Cardiac muscle cell (in vitro differentiated cells and primary cell): Measurements from ENCODE around the gene TBXA2R. TPM values are rescaled to one million over a fixed set of nuclear protein-coding genes. Genes with fewer than 3 reads are reported as not detected.

Experiments
- DNase-seq, 2 donors: peaks; one replicate each; pipeline versions ENCODE4 v3.0.0 to v3.0.0-alpha.2; 2010 to 2017; ENCODE audit warnings: low read depth in 1 of 2, low spot score in 1 of 2
- H3K27ac ChIP-seq: fragments of 200-600 bp; sonication (generic); 2 replicates; pipeline ENCODE4 v1.5.1; 2016
- H3K27me3 ChIP-seq: fragments of 200-600 bp; sonication (generic); 2 replicates; pipeline ENCODE4 v1.6.0; 2016; ENCODE audit warnings: control low read depth
- H3K36me3 ChIP-seq: fragments of 200-600 bp; sonication (generic); 2 replicates; pipeline ENCODE4 v1.5.1; 2016; ENCODE audit warnings: control low read depth
- H3K4me1 ChIP-seq: fragments of 200-600 bp; sonication (generic); 2 replicates; pipeline ENCODE4 v1.8.1; 2017; ENCODE audit warnings: low read depth, mild to moderate bottlenecking, mixed run types
- H3K4me3 ChIP-seq: fragments of 200-600 bp; sonication (generic); 2 replicates; pipeline ENCODE4 v1.5.1; 2016; ENCODE audit warnings: mild to moderate bottlenecking
- H3K9me3 ChIP-seq: fragments of 200-600 bp; sonication (generic); 2 replicates; pipeline ENCODE4 v1.5.1; 2017; ENCODE audit warnings: low read depth, mild to moderate bottlenecking, control low read depth
- CTCF ChIP-seq: IDR thresholded peaks from 2 replicates; pipeline ENCODE4 v1.5.1; 2012; ENCODE audit warnings: low read depth, mild to moderate bottlenecking, low read length
- polyA plus RNA-seq: library from polyadenylated mRNA; unstranded; fragments of >200 nt; fragmentation: Nextera tagmentation; extraction: Ambion mirVana; gene quantifications from 2 replicates; pipeline ENCODE4 v1.2.1, GENCODE V29; 2016
- total RNA-seq: library from RNA; depleted of rRNA; stranded (reverse); fragments of >200 nt; gene quantifications from 2 replicates; pipeline ENCODE4 v1.2.3, GENCODE V29; 2016

TBXA2R gene
- total and polyA plus RNA-seq, 2 experiments from 2014 or later = 0.15 to 1.0 TPM

- no peak overlapping the region for H3K27ac ChIP-seq
- no peak overlapping the region for H3K4me3 ChIP-seq
- no peak for TF ChIP-seq CTCF
- no peaks in the 10 kb centered on the region for H3K4me1 ChIP-seq
- DNase-seq = no peak
- H3K9me3 ChIP-seq = no peaks in the 10 kb centered on the region
- H3K36me3 ChIP-seq = peaks cover 10% of the 10 kb centered on the region
- no peaks in the 10 kb centered on the region for H3K27me3 ChIP-seq
Measured at GRCh38 chr19:3614858-3615505, 8.3 kb upstream of the TBXA2R start.

- no peak for DNase-seq
- TF ChIP-seq CTCF = no peak
- Histone ChIP-seq H3K4me1 (peaks cover under 1% of the 10 kb centered on the region), H3K9me3 (no peaks in the 10 kb centered on the region), H3K27me3 (no peaks in the 10 kb centered on the region), H3K4me3 (no peak overlapping the region), H3K36me3 (peaks cover 10% of the 10 kb centered on the region), H3K27ac (no peak overlapping the region)
Measured at GRCh38 chr19:3613818-3614661, 7.4 kb upstream of the TBXA2R start.

GRCh38 chr19:3612901-3613741 is 6.4 kb upstream of the TBXA2R start:
- TF ChIP-seq CTCF = no peak
- Histone ChIP-seq H3K9me3 (no peaks in the 10 kb centered on the region), H3K4me1 (peaks cover 10% of the 10 kb centered on the region), H3K27ac (no peak overlapping the region), H3K27me3 (no peaks in the 10 kb centered on the region), H3K4me3 (no peak overlapping the region), H3K36me3 (peaks cover 10% of the 10 kb centered on the region)
- no peak for DNase-seq

- H3K36me3 ChIP-seq = peaks cover 10% of the 10 kb centered on the region
- peaks cover 13% of the 10 kb centered on the region for H3K4me1 ChIP-seq
- DNase-seq = no peak
- no peak overlapping the region for H3K4me3 ChIP-seq
- H3K9me3 ChIP-seq = no peaks in the 10 kb centered on the region
- no peak overlapping the region for H3K27ac ChIP-seq
- H3K27me3 ChIP-seq = no peaks in the 10 kb centered on the region
- TF ChIP-seq CTCF = no peak
Measured at GRCh38 chr19:3612330-3612729, 5.7 kb upstream of the TBXA2R start.

GRCh38 chr19:3611841-3612240 is 5.2 kb upstream of the TBXA2R start:
- peaks cover 13% of the 10 kb centered on the region for H3K4me1 ChIP-seq
- no peak overlapping the region for H3K4me3 ChIP-seq
- peaks cover 10% of the 10 kb centered on the region for H3K36me3 ChIP-seq
- no peaks in the 10 kb centered on the region for H3K9me3 ChIP-seq
- no peak for TF ChIP-seq CTCF
- H3K27ac ChIP-seq = no peak overlapping the region
- H3K27me3 ChIP-seq = peaks cover under 1% of the 10 kb centered on the region
- no peak for DNase-seq
